Measurements from ENCODE around the gene TMEM258.

- TF ChIP-seq POLR2A (IDR thresholded peaks at IDR 0.05) = no peak
- TF ChIP-seq CTCF (IDR thresholded peaks at IDR 0.05) = no peak
These were observed 1.4 kb upstream of the TMEM258 start for GRCh38 chr11:61793829-61794204.
